KBM-7 (cell line): ENCODE measurements around the gene RANBP6.

Experiments used
- DNase-seq: peaks from one replicate; pipeline ENCODE4 v3.0.0-alpha.2; 2015
- in situ Hi-C: fragments of 300-500 bp; cut with MboI; formaldehyde crosslinking; loops from 2 replicates; pipeline ENCODE4 v1.14.3; 2020; ENCODE audit warnings: low sequenced_read_pairs, low pct_unique_long_range_greater_than_20kb, mixed read lengths

Gene RANBP6

DNA sequence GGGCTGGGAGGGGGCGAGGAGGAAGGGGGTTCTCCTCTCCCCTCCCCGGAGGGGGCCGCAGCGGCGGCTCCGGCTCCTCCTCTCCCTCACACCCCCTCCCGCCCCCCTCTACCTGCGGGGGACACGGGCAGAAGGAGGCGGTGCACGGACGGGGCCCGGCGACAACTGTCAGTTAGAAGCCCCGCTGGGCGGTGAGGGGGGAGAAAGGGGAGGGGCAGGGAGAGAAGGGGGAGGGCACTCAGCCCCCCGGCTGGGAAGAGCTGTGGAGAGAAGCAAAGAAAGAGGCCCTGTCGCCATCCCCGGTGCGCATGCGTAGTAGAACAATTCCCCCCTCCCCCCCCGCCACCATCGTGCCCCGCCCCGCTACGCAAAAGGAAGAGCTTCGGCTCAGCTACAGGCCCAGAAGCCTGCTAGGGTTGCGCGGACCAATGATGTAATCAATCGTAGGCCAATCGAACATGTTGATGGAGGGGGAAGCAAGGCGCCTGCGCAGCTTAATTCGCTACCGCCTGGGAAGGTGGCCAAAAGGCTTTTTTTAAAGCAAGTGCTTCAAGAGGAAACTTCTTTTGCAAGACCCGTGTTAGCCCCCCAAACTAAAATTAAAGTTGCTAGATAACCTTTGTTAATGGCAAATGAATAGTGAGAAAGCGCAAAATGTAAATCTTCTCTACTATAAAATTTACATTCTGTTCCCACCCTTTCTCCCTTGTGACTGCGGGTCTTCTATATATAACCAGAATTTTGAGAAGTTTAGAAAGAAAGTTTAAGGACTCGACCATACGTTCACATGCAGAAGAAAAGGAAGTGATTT lies 7.0 kb downstream of the RANBP6 start:
- DNase-seq = peak; percentile 92
- in situ Hi-C loops = no loop called here

GRCh38 chr9:6007770-6008168 lies 7.7 kb downstream of the RANBP6 start:
- in situ Hi-C loops = no loop called here
- DNase-seq = peak; percentile 67

DNA sequence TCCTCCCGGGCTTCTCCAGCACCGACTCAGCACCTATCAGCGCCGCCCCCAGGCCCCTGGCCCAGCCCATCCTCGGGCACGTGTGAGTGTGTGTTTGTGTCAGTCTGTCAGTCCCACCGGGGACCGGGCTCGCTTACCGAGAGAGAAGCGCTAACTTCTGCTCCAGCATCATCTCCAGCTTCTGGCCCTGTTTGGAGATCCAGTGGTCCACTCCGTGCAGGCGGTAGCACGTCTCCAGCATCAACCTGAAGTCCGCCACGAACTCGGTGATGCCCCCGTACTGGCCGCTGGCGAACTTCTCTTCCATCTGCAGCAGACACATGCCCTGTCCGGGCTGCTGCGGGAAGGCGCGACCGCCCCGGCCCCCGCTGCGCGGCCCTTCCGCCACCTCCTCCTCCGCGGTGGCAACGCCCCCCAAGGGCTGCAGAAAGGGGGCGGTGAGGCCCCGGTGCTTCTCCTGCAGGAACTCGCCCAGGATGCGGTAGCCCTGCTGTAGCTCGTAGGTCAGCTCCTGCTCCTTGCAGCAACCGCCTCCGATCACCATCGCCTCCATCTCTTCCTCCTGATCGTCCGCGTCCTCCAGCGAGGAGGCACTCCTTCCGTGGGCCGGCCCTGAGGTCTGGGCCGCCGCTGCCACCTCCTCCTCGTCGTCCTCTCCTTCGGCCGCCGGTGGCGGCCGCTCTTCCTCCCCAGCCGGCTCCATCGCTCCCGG lies 8.2 kb downstream of the RANBP6 start:
- peak; percentile 93 for DNase-seq
- in situ Hi-C loops = no loop called here

DNA sequence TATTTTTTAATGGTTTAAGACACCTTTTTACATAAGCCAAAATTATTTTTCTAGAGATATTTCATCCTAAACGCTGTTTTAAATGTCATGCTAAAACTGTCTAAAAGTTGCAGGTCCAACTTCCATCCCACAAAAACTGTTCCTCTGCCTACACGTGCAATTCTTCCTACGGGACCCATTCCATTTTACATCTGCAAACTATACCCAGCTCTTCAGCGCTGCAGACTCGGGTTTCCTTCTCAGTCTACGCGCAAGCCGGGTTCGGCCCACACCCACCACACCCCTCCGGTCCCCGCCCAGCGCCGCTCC lies 8.7 kb downstream of the RANBP6 start:
- no peak for DNase-seq
- in situ Hi-C loops = no loop called here

GRCh38 chr9:6000955-6001354 lies 14.5 kb downstream of the RANBP6 start:
- DNase-seq = no peak
- in situ Hi-C loops = no loop called here

GRCh38 chr9:5999443-6000101 lies 15.9 kb downstream of the RANBP6 start:
- DNase-seq = no peak
- in situ Hi-C loops = no loop called here

DNA sequence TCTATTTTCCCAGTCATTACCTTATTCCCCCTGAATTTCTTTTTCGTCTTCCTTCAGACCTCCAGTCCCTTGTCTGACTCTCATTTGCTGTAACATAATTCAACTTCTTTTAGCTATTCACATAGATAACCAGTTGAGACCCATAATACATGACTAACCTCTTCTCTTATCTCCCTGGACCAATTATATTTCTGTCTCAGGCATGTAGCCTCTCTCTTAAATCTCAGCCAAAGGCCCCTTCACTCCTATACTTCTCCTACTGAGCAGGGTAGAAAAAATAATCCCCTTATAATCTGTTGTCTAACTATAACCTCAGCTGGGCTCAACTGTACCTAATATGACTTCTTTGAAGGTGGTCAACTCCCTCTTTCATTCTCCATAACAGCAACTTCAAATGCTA lies 20.9 kb downstream of the RANBP6 start:
- in situ Hi-C loops = no loop called here
- no peak for DNase-seq

- DNase-seq = no peak
- in situ Hi-C loops = no loop called here
Measured at GRCh38 chr9:5988265-5988664, 27.2 kb downstream of the RANBP6 start.

DNA sequence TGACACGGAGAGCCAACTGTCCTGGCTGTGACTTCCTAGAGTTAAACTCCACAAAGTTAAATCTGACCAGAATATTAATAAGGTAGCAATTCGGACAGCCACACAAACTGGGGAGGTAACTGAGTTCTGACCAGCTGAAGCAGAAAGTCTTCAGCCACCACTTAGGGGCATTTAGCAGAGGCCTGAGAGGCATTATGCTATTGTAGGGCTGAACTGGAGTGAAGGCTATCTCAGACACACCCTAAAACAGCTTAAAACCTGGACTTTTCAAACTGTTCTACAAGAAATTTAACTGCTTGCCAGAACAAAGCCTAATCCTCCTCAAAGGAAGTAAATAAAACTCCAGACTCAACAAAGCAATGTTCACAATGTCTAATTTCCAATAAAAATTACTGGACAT lies 32.4 kb downstream of the RANBP6 start:
- no peak for DNase-seq
- in situ Hi-C loops = no loop called here

GRCh38 chr9:5982317-5982716 lies 33.1 kb downstream of the RANBP6 start:
- no peak for DNase-seq
- in situ Hi-C loops = no loop called here

- DNase-seq = no peak
- in situ Hi-C loops = no loop called here
Measured at GRCh38 chr9:5978523-5978922, 36.9 kb downstream of the RANBP6 start.

- in situ Hi-C loops = no loop called here
- DNase-seq = peak; percentile 20
Measured at GRCh38 chr9:5976674-5977397, 38.6 kb downstream of the RANBP6 start.

- in situ Hi-C loops = no loop called here
- DNase-seq = no peak
Measured at GRCh38 chr9:5971740-5972139, 43.7 kb downstream of the RANBP6 start.
